Bronchial epithelial cell (primary cell): Measurements from ENCODE around the gene DOCK1. TPM values are rescaled to one million over a fixed set of nuclear protein-coding genes. Genes with fewer than 3 reads are reported as not detected.
A peak's percentile ranks its signal among the peaks of the same experiment; 100 is the strongest.

Experiments used
- DNase-seq: peaks from one replicate; pipeline ENCODE4 v3.0.0-alpha.2; 2010; ENCODE audit warnings: low read depth
- FAIRE-seq: peaks from 2 replicates; lab custom pipeline; 2011; peaks lifted over from hg19 to GRCh38; lab: Jason Lieb, UNC
- H3K27me3 ChIP-seq: 2 replicates; pipeline ENCODE4 v1.5.1; 2011; ENCODE audit warnings: low read length; ENCODE audit not compliant: control insufficient read depth, insufficient read depth
- H3K36me3 ChIP-seq: 2 replicates; pipeline ENCODE4 v1.5.1; 2011; ENCODE audit warnings: low read length; ENCODE audit not compliant: control insufficient read depth, insufficient read depth
- H3K4me3 ChIP-seq: 2 replicates; pipeline ENCODE4 v1.5.1; 2011; ENCODE audit warnings: mild to moderate bottlenecking, low read depth, low read length, control low read depth
- total RNA-seq: library from RNA; depleted of rRNA; stranded (reverse); fragments of >200 nt; gene quantifications from 2 replicates; pipeline ENCODE4 v1.2.1, GENCODE V29; 2014
- TF ChIP-seq, protein P1 (sequence below): IDR thresholded peaks from 2 replicates; pipeline ENCODE4 v1.5.1; 2011; ENCODE audit warnings: mild to moderate bottlenecking, moderate library complexity, low read length, control low read depth, inconsistent platforms; ENCODE audit not compliant: insufficient read depth, severe bottlenecking

The DOCK1 gene
- total RNA-seq, 1 donor from 2014 or later, result 173 TPM

DNA sequence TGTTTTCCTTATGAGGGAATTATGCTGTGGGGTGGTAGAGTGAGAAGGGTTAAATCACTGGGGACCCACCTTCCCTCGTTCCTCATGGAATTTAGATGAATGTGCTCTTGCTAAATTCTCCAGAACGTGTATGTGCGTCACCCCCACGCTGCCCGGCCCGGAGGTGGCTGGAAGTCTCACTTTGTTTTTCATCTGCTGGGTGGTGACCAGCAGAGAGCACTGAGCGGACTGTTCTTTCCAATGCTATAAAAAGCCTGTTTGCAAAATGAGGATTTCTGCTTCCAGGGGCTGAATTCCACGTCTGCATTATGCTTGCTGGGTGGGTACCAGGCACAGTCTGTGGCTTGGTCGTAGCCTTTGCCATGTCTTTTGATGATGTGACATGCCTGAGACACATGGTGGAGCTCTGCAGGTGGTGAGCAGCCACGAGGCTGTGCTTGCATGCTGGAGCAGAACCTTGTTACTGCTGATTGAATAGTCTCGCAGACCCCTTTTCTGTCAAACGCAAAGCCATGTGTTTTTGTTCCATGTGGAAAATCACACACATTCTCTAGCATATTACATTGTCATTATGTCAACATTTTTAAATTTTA is 323.1 kb downstream of the DOCK1 start:
- FAIRE-seq (no peak), DNase-seq (no peak)
- TF ChIP-seq, protein P1, sequence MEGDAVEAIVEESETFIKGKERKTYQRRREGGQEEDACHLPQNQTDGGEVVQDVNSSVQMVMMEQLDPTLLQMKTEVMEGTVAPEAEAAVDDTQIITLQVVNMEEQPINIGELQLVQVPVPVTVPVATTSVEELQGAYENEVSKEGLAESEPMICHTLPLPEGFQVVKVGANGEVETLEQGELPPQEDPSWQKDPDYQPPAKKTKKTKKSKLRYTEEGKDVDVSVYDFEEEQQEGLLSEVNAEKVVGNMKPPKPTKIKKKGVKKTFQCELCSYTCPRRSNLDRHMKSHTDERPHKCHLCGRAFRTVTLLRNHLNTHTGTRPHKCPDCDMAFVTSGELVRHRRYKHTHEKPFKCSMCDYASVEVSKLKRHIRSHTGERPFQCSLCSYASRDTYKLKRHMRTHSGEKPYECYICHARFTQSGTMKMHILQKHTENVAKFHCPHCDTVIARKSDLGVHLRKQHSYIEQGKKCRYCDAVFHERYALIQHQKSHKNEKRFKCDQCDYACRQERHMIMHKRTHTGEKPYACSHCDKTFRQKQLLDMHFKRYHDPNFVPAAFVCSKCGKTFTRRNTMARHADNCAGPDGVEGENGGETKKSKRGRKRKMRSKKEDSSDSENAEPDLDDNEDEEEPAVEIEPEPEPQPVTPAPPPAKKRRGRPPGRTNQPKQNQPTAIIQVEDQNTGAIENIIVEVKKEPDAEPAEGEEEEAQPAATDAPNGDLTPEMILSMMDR, result no peak
- Histone ChIP-seq H3K36me3 (no peaks in the 10 kb centered on the region), H3K4me3 (no peak overlapping the region), H3K27me3 (no peaks in the 10 kb centered on the region)

DNA sequence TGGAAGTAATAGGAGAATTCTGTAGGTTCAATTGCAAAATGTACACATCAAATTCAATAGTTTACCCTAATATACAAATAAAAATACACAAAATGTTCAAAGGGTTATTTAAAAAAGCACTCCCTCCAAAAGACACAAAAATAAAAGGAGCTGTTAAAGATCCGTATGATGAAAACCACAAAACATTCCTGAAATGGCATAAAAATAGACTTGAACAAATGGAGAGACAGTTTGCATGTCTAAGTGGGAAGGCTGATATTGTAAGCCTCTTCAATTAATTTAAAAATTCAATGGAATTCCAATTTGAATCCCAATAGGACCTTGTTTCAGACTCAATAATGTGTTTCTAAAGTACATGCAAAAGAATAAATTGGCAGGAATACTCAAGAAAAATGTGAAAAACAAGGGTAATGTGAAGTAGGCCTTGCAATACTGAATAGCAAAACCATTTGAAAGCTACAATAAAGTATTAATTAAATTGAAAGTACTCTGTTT is 329.1 kb downstream of the DOCK1 start:
- DNase-seq (no peak), FAIRE-seq (no peak)
- Histone ChIP-seq H3K27me3 (no peaks in the 10 kb centered on the region), H3K4me3 (no peak overlapping the region), H3K36me3 (no peaks in the 10 kb centered on the region)
- TF ChIP-seq, protein P1, result no peak

DNA sequence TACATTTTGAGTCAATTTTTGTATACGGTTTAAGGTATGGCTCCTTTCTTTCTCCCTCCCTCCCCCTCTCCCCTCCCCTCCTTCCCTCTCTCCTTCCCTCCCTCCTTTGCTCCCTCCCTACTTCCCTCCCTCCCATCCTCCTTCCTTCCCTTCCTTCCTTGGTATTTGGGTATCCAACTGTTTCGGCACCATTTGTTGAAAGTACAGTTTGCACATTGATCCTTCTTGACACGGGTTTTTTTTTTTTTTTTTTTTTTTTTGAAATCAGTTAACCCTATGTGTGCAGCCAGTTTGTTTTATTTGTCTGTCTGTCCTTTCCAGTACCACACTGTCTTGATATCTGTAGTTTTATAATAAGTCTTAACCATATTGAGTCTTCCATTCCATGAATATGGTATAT is 331.0 kb downstream of the DOCK1 start:
- FAIRE-seq, result no peak
- no peak overlapping the region for H3K4me3 ChIP-seq
- H3K27me3 ChIP-seq, result no peaks in the 10 kb centered on the region
- DNase-seq, result no peak
- TF ChIP-seq, protein P1, result no peak
- no peaks in the 10 kb centered on the region for H3K36me3 ChIP-seq

DNA sequence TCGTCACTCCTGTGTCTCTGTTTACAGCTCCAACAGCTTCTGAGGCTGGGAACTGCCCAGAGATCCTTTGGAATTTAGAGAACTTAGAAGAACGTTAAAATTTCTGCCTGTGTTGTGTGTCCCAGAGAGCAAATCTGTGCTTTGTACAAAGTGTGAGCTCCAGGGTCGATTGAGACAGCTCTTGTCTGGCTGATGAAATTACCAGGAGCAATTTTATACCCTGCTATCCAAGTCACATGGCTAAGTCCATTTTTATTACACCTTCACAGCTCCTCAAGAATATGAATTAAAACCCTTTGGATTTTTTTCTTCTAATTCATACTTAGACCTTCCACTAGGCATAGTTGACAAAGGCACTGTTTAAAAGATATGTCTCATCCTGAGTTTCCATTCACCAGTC is 337.7 kb downstream of the DOCK1 start:
- Histone ChIP-seq H3K36me3 (no peaks in the 10 kb centered on the region), H3K4me3 (no peak overlapping the region), H3K27me3 (no peaks in the 10 kb centered on the region)
- DNase-seq (no peak), FAIRE-seq (no peak)
- TF ChIP-seq, protein P1, result no peak

DNA sequence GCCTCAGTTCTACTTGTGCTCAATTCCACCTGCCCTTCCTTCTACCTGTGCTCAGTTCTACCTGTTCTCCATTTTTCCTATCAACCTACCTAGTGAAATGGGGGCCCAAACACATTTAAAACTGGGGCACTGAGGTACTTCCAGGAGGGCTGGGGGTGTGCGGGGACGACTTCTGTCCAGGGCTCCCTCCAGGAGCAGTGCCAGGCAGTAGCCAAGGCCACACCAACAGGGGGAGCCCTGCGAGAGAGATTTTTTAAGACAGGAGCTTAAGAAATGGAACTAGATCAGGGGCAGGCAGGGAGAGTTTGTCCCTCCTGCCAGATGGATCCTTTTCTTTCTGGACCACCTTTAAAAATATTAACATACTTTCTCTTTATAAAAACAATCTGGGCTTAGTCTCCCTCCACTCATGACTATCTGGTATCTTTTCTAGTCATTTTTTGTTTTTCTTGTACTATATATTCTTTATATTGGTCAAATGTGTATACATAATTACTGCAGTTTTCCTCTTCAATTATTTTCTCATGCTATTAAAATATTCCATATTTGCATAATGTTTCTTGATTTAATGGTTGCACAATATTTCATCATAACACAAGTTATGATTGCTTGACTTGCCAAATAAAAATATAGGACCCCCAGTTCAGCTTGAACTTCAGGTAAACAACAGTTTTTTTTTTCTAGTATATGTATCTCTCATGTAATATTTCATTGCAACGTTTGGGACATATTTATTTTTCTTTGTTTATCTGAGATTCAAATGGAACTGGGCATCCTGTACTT is 338.5 kb downstream of the DOCK1 start:
- Histone ChIP-seq H3K27me3 (no peaks in the 10 kb centered on the region), H3K36me3 (no peaks in the 10 kb centered on the region), H3K4me3 (no peak overlapping the region)
- FAIRE-seq (no peak), DNase-seq (peak; percentile 30)
- TF ChIP-seq, protein P1, result peak; percentile 74
